GM21447 (cell line): ENCODE results near the gene ACADL.
"Not testable (repeated sequence)": the region's sequence is repeated elsewhere in the genome, so short reads cannot be mapped to it uniquely, and the experiment has no call there.

ENCODE experiments used
- ATAC-seq: cut with Tn5 transposase; IDR thresholded peaks from one replicate; pipeline ENCODE4 v1.9.1; 2021; ENCODE audit not compliant: unreplicated experiment

Gene ACADL

DNA sequence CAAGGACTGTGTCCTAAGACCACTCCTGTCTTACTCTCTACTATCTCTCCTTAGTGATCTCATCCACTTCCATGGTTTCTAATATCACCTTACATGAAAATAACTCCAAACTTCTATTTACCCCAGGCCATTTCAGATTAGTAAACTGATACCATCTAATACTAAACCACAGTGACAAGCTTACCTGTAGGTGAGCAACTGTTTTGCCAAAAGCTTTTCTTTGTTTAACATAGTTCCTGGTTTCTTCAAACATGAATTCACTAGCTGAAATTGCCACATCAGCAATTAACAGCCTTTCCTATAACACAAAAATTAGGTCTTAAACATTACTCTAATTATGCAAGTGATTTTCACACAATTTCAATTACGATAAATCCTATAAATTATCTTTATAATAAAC is 22.1 kb downstream of the ACADL start:
- ATAC-seq: no peak

DNA sequence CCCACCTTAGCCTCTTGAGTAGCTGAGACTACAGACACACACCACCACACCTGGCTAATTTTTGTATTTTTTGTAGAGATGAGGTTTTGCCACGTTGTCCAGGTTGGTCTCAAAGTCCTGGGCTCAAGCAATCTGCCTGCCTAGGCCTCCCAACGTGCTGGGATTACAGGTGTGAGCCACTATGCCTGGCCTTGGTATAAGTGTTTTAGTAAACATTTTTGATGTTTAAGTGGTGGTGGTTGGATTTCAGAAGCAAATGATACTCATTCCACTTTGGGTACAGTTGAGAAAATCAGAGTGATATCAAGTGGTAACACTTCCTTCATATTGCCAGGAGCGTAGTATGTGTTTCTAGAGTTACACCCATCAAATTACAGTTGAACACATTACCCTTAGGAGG is 25.4 kb downstream of the ACADL start:
- no peak for ATAC-seq

DNA sequence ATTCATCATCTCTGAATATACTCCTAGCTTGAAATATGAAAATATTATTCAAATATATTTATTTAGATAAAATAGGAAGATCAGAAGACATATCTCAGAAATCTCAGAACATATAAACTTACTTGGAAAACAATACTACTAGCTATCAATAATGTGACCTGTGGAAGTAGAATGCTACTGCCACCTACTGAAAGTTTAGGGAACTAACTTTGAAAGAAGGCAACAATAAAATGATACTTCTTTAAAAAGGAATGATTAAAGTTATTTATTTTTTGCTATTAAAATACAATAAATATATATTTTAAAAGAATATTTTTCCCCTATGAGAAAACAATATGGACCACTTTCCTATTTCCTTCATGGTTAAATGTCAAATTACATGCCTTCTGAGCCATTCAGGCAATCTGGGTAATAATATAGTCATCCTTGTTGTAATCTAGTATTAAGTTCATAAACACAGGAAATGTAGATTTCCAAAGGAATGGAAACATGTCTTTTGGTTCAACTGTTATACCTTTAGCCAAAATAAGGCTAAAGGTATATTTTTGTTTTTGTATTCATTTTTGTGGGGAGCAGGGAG is 26.0 kb downstream of the ACADL start:
- peak; percentile 47 for ATAC-seq

DNA sequence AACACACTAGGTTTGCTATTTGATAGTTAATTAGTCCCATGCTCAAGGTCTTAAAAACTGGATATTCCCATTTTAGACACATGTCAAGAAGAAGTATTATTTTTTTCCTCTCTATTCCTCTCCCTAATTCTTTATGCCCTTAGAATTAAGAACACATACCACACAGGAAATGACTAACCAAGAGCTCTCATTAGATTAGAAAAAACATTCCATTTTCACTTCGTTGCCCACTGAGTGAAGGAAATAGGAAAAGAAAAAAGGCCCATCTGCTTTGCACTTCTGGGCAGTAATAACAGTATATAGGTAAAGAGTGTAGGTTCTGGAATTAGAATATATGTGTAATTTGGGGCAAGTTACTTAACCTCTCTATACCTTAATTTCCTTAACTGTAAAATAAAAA is 26.9 kb downstream of the ACADL start:
- ATAC-seq: no peak

DNA sequence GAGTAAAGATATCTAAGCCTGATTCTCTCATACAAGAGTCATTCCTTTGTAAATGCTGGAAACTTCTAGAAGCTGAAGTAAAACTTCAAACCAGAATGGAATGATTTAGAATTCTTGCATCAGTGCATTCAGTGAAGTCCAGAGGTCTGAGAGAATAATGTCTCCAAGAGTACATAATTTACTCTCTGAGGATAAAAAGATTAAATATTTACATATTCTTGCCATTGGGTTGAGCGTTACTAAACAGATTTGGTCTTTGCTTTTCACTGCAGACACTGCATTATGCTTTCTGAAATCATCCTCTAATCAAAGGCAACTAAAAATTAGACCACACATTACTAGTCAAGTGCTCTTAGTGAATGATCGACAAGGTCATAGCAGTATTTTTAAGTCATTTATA is 27.5 kb downstream of the ACADL start:
- no peak for ATAC-seq

DNA sequence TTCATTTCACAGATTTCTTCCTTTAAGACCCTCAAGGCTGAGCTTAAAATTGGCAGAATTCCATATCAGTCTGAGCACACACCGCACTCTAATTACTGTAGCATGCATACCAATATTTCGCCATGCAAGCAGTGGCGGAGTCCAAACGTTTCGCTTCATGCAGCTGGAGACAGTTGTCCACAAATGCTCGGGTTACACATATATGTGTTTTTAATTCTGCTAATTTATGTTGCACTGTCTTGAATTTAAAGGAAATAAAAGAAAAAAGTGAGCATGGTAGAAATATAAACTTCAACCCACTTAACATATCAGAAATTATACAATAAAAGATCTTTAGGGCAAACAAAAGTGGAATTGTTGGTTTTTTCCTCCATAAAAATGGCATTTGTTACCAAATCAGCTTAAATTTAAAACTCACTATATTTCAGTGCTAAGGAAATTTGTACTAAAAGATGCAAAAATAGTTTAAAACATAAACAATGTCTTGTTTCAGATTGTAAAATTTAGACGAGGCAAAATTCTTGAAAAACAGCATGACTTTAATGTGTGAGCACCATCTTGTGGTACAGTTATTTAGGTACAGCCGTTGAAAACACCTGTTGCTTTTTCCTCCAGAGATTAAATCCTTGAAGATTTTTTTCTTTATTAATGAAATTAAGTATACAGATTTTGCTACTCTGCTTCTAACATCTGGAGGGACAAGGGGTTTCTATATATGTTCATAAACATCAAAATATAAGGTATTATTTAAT is 30.0 kb downstream of the ACADL start:
- ATAC-seq: peak; percentile 47

DNA sequence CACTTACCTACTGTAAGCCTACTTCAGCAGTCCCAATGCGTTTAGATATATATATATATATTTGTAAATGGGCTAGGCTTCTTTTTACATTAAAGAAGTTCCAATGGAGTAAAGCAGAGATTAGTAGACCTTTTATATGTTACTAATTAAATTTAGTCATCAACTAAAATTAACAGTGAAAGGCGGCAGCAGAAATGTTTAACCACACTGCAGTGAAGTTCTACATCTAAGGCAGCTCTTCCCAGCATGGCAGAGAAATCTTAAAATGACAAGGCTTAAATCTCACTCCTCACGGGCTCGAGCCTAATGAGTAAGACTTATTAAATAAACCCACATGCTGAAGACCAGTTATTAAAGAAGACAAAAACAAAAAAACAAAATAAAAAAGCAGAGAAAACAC is 34.9 kb downstream of the ACADL start:
- no peak for ATAC-seq

DNA sequence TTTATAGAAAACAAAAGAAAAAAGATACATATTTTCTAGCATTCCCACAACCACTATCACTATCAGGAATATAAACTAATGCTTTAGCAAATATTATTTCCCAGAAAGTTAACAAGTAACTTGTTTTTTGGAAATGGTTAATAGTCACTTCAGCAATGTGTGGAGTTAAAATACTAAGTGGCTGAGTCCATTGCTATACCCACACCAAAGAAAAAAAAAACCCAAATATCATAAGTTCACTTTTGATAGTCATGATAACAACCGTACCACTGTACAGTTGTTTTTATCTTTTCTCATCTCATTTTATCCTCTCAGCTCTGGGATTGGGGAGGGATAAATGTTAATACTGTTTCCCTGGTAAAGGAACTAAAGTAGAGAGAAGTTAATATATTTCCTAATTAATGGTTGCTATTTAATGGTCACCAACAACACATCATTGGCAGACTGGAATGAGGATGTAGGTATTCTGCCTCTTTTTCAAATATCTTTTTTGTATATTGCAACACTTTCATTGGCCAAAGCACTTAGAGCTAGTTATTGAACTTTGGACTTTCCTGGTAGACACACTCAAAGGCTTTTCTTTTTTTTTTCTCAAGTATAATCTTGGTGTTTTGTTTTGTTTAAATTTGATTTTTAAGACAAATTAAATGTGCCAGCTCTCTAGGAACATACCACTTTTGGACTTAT is 35.7 kb downstream of the ACADL start:
- ATAC-seq: no peak

DNA sequence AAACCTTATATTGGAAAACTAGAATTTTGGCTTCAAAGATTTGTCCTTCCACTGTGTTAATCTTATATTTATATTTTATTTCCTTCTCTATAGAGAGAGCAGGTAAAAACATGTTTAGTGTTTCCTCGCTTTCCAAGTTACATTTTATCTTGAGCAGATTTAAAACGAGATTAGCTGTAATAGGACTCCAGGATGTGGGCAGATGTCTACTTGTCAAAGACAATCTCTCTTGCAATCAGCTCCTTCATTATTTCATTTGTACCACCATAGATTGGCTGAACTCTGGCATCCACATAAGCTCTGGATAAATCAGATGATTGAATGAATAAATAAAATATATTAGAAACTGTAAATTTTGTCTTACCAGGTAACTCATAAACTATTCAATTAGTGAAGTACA is 36.5 kb downstream of the ACADL start:
- ATAC-seq: no peak

DNA sequence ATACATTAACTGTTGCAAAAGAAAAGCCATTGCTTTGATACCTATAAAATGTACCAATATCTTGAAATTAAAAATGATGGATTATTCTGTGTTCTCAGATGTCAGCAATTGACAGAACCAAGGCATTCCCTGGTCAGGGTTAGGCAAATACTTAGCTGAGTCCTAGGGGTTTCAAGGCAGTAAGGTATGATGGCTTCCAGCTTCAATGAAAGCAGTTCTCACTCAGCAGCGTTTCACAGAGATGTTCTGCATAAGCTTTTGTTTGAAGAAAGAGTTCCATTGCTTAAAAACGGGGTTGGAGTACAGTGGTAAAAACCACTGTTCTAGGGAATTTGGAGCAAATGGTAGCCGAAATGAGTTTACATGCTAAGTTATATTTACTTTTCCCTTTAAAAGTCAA is 37.1 kb downstream of the ACADL start:
- no peak for ATAC-seq

DNA sequence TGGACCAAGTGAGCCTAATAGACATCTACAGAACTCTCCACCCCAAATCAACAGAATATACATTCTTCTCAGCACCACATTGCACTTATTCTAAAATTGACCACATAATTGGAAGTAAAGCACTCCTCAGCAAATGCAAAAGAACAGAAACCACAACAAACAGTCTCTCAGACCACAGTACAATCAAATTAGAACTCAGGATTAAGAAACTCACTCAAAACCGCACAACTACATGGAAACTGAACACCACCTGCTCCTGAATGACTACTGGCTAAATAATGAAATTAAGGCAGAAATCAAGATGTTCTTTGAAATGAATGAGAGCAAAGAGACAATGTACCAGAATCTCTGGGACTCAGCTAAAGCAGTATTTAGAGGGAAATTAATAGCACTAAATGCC is 41.3 kb downstream of the ACADL start:
- ATAC-seq: not testable (repeated sequence)

DNA sequence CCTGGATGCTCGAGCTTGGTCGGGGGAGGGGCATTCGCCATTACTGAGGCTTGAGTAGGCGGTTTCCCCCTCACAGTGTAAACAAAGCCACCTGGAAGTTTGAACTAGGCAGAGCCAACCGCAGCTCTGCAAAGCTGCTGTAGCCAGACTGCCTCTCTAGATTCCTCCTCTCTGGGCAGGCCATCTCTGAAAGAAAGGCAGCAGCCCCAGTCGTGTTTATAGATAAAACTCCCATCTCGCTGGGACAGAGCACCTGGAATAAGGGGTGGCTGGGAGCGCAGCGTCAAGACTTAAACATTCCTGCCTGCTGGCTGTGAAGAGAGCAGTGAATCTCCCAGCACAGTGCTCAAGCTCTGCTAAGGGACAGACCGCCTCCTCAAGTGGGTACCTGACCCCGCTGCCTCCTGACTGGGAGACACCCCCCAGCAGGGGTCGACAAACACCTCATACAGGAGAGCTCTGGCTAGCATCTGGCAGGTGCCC is 43.6 kb downstream of the ACADL start:
- ATAC-seq: not testable (repeated sequence)

DNA sequence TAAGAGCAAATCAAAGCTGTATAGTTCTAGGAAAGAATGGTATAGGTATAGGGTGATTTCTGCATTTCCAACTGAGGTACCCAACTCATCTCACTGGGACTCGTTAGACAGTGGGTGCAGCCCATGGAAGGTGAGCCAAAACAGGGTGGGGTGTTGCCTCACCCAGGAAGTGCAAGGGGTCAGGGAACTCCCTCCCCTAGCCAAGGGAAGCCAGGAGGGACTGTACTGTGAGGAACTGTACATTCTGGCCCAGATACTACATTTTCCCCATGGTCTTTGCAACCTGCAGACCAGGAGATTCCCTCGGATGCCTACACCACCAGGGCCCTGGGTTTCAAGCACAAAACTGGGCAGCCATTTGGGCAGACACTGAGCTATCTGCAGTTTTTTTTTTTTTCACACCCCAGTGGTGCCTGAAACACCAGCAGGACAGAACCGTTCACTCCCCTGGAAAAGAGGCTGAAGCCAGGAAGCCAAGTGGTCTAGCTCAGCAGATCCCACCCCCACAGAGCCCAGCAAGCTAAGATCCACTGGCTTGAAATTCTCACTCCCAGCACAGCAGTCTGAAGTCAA is 44.1 kb downstream of the ACADL start:
- not testable (repeated sequence) for ATAC-seq

DNA sequence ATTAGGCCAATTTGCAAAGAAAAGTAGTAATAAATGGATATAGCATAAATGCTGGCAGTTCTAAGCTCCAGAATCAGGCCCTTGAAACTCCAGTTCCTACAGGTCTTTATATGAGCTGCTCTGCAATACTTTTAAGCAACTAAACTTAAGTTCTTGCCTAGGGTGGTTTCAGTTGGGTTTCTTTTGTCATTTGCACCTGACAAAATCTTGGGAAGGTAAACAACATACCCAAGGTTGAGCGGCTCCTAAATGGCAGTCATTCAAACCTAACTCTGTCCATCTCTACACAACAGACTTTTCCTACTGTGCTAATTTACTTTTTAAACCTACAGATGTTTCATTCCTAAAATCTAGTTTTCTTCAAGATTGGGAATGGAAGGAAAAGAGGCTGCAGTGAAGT is 44.8 kb downstream of the ACADL start:
- no peak for ATAC-seq

DNA sequence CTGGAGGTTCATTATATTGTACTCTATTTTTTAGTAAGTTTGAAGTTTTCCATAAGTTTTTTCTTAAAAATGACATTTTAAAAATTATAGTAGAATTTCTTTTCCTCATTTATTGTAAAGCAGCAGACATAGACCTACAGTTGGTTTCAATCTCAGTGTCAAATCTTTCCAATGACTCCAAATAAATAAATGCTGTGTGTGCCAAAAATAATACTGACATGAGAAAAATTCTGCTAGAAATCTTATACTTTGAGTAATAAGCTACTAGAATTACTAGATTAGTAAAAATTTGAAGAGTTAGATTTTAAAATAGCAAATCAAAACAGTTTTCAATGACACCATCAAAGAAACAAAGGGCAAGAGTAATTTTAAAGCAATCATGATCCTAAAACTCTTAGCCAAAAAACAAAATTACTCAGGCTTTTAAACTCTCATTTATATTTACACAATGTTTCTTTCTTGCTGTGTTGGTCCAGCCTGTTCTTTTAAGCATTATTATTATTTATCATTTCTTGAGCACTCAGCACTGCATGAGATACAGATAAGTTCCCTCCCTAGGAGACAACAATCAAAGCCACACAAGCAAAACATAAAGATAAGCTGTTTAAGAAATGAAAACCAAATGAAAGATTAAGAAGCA is 45.8 kb downstream of the ACADL start:
- ATAC-seq: no peak

DNA sequence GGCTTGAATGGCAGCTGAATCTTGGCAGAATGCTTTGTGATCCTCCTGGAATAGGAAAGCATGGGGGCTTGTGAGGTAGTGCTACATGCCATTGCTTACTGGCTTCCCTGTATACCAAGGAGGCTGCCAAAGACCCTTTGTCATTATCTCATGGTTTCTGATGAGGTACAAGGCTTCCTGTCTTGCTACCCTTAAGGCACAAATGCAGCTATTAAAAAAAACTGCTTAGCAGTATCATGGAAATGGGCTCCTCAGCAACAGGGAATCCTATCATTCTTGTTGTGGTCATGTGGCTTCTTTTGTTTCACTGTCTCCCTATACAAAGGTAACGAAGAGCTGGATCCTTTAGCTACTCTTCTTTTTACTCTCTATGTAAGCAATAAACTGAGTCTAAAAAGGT is 47.5 kb downstream of the ACADL start:
- ATAC-seq: no peak

DNA sequence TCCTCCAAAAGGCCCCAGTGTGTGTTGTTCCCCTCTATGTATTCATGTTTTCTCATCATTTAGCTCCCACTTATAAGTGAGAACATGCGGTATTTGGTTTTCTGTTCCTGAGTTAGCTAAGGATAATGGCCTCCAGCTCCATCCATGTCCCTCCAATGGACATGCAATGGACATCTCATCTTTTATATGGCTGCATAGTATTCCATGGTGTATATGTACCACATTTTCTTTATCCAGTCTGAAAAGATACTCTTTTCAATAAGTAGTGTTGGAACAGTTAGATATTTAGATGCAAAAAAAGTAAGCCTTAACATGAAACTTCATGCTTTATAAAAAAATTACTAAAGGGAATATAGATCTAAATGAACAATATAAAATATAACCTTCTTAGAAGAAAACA is 48.1 kb downstream of the ACADL start:
- ATAC-seq: not testable (repeated sequence)

DNA sequence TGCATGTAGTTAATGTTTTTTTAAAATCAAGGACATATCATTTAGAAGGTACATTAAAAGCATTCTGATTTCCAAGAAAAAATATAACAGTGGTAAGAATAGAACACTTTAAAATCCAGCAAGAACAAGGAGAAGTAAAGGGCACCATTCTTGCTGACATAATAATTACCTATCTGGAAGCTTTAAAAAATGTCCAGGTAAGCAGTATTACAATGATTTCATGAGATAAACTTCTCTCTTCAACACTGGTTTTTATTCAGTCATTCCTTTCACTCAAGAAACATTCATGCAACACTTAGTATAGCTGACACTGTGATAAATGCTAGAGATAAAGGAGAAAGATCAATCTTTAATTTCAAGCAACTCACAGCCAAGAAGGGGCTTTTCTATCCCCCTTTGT is 51.2 kb downstream of the ACADL start:
- no peak for ATAC-seq

DNA sequence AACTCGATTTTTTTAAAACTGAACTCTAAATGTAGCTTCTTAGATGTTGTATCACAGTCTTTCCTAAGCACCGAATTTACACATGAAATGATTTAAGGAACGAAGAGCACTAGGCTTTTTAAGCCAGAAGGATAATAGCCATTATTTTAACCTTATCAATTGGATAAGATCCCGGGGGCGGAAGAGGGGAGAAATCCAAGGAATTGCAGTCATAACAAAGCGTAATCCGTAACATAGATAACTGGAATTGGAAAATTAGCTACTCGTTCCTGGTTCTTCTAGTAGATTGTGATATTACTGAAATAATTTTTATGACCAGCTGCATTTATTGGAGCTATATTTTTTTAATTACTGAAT is 53.0 kb downstream of the ACADL start:
- no peak for ATAC-seq

DNA sequence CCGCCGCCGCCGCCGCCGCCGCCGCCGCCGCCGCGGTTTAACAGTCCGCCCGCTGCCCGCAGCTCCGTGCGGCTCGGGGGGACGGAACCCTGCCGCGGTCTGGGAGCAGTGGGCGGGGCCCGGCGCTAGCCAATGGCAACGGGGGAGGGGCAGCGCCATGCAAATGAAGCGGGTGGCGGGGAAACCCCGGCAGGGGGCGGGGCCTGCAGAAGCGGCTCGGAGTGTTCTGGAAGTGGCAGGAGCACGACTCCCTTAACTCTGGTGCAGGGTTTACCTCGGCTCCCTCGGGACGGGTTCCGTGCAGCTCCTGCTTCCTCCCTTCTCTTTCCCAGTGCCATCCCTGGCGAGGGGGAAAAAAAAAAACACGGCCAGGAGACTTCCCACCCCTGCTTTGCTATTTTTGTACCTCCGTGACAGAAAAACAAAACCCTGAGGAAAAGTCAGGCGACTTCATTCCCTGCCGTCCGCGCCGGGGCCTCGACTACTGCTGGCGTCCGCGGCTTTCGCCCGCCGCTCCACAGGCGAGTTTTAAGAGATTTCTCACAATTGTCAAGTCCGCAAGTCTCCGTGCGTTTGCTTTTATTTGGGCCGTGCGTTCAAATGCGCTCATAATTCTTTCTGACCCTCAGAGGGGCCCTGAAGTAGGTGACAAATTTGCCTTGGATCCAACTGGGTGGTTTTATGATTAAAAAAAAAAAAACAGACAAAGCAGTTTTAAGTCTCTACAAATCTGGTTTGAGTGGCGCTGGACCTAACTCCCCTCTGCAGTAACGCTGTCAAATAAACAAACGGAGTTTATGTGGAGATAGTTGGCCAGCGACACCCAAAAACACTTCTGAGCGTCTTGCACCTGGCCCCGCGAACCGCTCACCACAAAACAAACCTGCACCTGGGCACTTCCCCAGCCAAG is 53.7 kb downstream of the ACADL start, which contains the start of gene KANSL1L:
Gene KANSL1L (minus strand): TSS at position 101 of the 910 bp plus-strand sequence. CDS start 16,827 bp downstream, outside the sequence.
- ATAC-seq: peak; percentile 66
